ENCODE measurements around the gene ABCC4. TPM values are rescaled to one million over a fixed set of nuclear protein-coding genes. Genes with fewer than 3 reads are reported as not detected.

ABCC4 gene
- total RNA-seq, 4 donors from 2014 or later, result 15.8 to 26.0 (median 23.8) TPM

GRCh38 chr13:95023405-95023804, 277.8 kb downstream of the ABCC4 start:
- H3K27me3 ChIP-seq, result no peaks in the 10 kb centered on the region
- no peak overlapping the region for H3K4me3 ChIP-seq
- DNase-seq, result no peak
- intact Hi-C loops (cut with DNase I; ENCODE audit: low total_unique reads) (no loop called here), in situ Hi-C loops (cut with MboI; ENCODE audit: low pct_ligation_motif_present in 1 of 4, low pct_unique_long_range_greater_than_20kb in 1 of 4, low sequenced_read_pairs in 3 of 4) (no loop called here)
- 95% methylated on average over 4 of the region's 4 CpGs; no CpG with 5 or more reads in 1 of the 2 donors for WGBS, 2 donors (ENCODE audit: low coverage in 1 of 2)
- H3K9me3 ChIP-seq, result no peaks in the 10 kb centered on the region
- no peaks in the 10 kb centered on the region for H3K4me1 ChIP-seq
- H3K36me3 ChIP-seq, result peaks cover 0 to 5% (median 0%) of the 10 kb centered on the region in 4 donors
- H3K27ac ChIP-seq, result no peak overlapping the region
- TF ChIP-seq EP300 (IDR thresholded peaks at IDR 0.05; ENCODE audit: low read depth), result no peak
- TF ChIP-seq POLR2A (IDR thresholded peaks at IDR 0.05), result no peak
- no peak for TF ChIP-seq POLR2AphosphoS5 (IDR thresholded peaks at IDR 0.05)
- TF ChIP-seq, protein P1, sequence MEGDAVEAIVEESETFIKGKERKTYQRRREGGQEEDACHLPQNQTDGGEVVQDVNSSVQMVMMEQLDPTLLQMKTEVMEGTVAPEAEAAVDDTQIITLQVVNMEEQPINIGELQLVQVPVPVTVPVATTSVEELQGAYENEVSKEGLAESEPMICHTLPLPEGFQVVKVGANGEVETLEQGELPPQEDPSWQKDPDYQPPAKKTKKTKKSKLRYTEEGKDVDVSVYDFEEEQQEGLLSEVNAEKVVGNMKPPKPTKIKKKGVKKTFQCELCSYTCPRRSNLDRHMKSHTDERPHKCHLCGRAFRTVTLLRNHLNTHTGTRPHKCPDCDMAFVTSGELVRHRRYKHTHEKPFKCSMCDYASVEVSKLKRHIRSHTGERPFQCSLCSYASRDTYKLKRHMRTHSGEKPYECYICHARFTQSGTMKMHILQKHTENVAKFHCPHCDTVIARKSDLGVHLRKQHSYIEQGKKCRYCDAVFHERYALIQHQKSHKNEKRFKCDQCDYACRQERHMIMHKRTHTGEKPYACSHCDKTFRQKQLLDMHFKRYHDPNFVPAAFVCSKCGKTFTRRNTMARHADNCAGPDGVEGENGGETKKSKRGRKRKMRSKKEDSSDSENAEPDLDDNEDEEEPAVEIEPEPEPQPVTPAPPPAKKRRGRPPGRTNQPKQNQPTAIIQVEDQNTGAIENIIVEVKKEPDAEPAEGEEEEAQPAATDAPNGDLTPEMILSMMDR (IDR thresholded peaks at IDR 0.05), result no peak

- Histone ChIP-seq H3K4me1 (no peaks in the 10 kb centered on the region), H3K27me3 (no peaks in the 10 kb centered on the region), H3K4me3 (no peak overlapping the region), H3K36me3 (peaks cover 0 to 5% (median 0%) of the 10 kb centered on the region in 4 donors), H3K27ac (no peak overlapping the region), H3K9me3 (no peaks in the 10 kb centered on the region)
- intact Hi-C loops (cut with DNase I; ENCODE audit: low total_unique reads) (no loop called here), in situ Hi-C loops (cut with MboI; ENCODE audit: low pct_ligation_motif_present in 1 of 4, low pct_unique_long_range_greater_than_20kb in 1 of 4, low sequenced_read_pairs in 3 of 4) (no loop called here)
- DNase-seq, result no peak
- TF ChIP-seq POLR2A (IDR thresholded peaks at IDR 0.05) (no peak), POLR2AphosphoS5 (IDR thresholded peaks at IDR 0.05) (no peak), EP300 (IDR thresholded peaks at IDR 0.05; ENCODE audit: low read depth) (no peak)
- TF ChIP-seq, protein P1 (IDR thresholded peaks at IDR 0.05), result no peak
- WGBS, 2 donors (ENCODE audit: low coverage in 1 of 2), result 76 to 95% methylated on average over 5 to 6 of the region's 6 CpGs
Observed at GRCh38 chr13:95020298-95020987, 280.8 kb downstream of the ABCC4 start.

DNA sequence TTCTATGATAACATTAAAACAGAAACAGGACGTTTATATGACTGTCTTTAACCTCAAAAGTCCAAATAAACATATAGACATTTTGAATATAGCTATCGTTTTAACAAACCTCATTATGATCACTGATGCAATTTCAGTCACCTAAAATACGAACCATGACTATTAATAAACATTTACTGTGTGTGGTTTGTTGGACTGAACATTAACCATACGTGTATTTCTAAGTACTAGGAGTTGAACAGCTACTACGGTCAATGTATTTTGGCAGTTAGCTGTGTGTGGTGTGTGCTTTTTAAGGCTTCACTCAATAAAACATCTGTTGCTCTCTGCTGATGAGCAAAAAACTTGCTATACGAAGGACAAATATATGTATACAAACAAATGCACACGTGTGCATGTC, 281.4 kb downstream of the ABCC4 start:
- WGBS, 2 donors (ENCODE audit: low coverage in 1 of 2), result 75 to 82% methylated on average over 7 of the region's 7 CpGs
- intact Hi-C loops (cut with DNase I; ENCODE audit: low total_unique reads), result no loop called here
- TF ChIP-seq POLR2AphosphoS5 (IDR thresholded peaks at IDR 0.05) (no peak), EP300 (IDR thresholded peaks at IDR 0.05; ENCODE audit: low read depth) (no peak), POLR2A (IDR thresholded peaks at IDR 0.05) (no peak)
- TF ChIP-seq, protein P1 (IDR thresholded peaks at IDR 0.05), result no peak
- no peaks in the 10 kb centered on the region for H3K27me3 ChIP-seq
- no peak overlapping the region for H3K4me3 ChIP-seq
- H3K27ac ChIP-seq, result no peak overlapping the region
- DNase-seq, result no peak
- H3K4me1 ChIP-seq, result no peaks in the 10 kb centered on the region
- peaks cover 0 to 5% (median 0%) of the 10 kb centered on the region in 4 donors for H3K36me3 ChIP-seq
- H3K9me3 ChIP-seq, result no peaks in the 10 kb centered on the region
- in situ Hi-C loops (cut with MboI; ENCODE audit: low pct_ligation_motif_present in 1 of 4, low pct_unique_long_range_greater_than_20kb in 1 of 4, low sequenced_read_pairs in 3 of 4), result no loop called here

- Histone ChIP-seq H3K27ac (no peak overlapping the region), H3K4me1 (peaks cover 0 to 11% (median 8%) of the 10 kb centered on the region in 4 donors), H3K4me3 (no peak overlapping the region), H3K36me3 (no peaks in the 10 kb centered on the region), H3K27me3 (peaks cover 14% of the 10 kb centered on the region), H3K9me3 (no peaks in the 10 kb centered on the region)
- in situ Hi-C loops (cut with MboI; ENCODE audit: low pct_ligation_motif_present in 1 of 4, low pct_unique_long_range_greater_than_20kb in 1 of 4, low sequenced_read_pairs in 3 of 4) (no loop called here), intact Hi-C loops (cut with DNase I; ENCODE audit: low total_unique reads) (no loop called here)
- 88 to 93% methylated on average over 8 to 12 of the region's 12 CpGs for WGBS, 2 donors (ENCODE audit: low coverage in 1 of 2)
- no peak for DNase-seq
- no peak for TF ChIP-seq POLR2A (IDR thresholded peaks at IDR 0.05)
- TF ChIP-seq, protein P1 (IDR thresholded peaks at IDR 0.05), result no peak
- TF ChIP-seq EP300 (IDR thresholded peaks at IDR 0.05; ENCODE audit: low read depth), result no peak
- TF ChIP-seq POLR2AphosphoS5 (IDR thresholded peaks at IDR 0.05), result no peak
Observed at GRCh38 chr13:95007322-95007721, 293.9 kb downstream of the ABCC4 start.

Measured in transverse colon (tissue), 4 donors.